ENCODE measurements around the gene HTR2C. TPM values are rescaled to one million over a fixed set of nuclear protein-coding genes. Genes with fewer than 3 reads are reported as not detected.

Gene HTR2C
- total RNA-seq, 1 donor from 2014 or later: not detected

DNA sequence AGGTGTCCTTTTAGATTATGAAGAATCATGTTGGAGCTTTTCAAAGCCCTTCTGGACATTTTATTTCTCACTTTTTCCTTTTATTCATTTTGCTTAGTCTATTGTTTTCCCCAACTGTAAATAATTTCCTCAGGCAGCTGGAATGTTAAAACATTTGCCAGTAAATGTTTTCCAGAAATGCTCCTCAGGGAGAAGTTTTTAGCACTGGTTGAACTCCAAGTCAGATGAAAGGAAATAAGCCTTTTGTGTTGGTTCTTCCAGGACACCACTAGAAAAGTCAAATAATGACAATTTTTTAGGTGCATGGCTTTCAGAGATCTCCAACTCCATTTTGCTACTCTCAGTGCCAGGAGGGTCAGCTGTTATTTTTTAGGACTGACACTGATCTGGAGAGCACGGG is 305.6 kb downstream of the HTR2C start:
- Histone ChIP-seq H3K79me2 (ENCODE audit: insufficient read depth, low read length) (no peaks in the 10 kb centered on the region), H3K4me3 (ENCODE audit: insufficient read depth, low read depth, low read length) (no peak overlapping the region), H3K9me3 (ENCODE audit: insufficient read depth, low read depth, low read length) (no peaks in the 10 kb centered on the region), H3K9ac (ENCODE audit: low read length) (no peak overlapping the region), H2AFZ (ENCODE audit: low read depth, low read length) (no peak overlapping the region), H3K27ac (ENCODE audit: low read depth, low read length) (no peak overlapping the region), H3K4me2 (ENCODE audit: low read length) (no peak overlapping the region), H3K36me3 (ENCODE audit: insufficient read depth, low read length) (no peaks in the 10 kb centered on the region), H3K27me3 (ENCODE audit: insufficient read depth, low read length) (no peaks in the 10 kb centered on the region), H4K20me1 (ENCODE audit: insufficient read depth, low read length) (no peaks in the 10 kb centered on the region), H3K4me1 (ENCODE audit: insufficient read depth, low read length) (no peaks in the 10 kb centered on the region)
- Mint-ChIP-seq H3K4me1 (ENCODE audit: low read depth, unreplicated experiment) (no peaks in the 10 kb centered on the region), H3K9me3 (ENCODE audit: unreplicated experiment) (no peaks in the 10 kb centered on the region), H3K36me3 (ENCODE audit: low read depth, unreplicated experiment) (no peaks in the 10 kb centered on the region), H3K4me3 (ENCODE audit: unreplicated experiment) (no peak overlapping the region), H3K27me3 (ENCODE audit: low read depth, unreplicated experiment) (no peaks in the 10 kb centered on the region), H3K27ac (ENCODE audit: unreplicated experiment) (no peak overlapping the region)
- no peak for DNase-seq (ENCODE audit: low read depth)
- peak; percentile 67 for FAIRE-seq
- no peak for TF ChIP-seq EZH2 (IDR thresholded peaks at IDR 0.05; ENCODE audit: insufficient read depth, low read length)

DNA sequence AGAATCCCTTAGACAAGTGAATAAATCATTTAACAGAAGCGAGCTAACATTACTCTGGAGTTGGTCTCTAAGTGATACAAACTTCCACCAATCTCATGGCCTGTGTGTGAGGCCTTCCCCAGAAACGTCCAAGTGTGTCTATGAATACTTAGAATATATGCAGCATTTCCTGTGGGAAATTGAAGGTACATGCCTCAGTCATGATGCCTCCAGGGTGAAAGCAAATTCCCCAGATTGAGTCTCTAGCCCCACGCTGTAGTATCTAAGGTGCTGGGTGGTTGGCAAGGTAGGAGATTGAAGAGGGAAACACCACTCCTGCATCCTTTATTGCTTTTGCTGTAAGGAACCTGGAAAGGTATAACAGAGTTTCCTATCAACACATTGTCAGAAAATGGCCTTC is 319.7 kb downstream of the HTR2C start:
- no peaks in the 10 kb centered on the region for H3K79me2 ChIP-seq (ENCODE audit: insufficient read depth, low read length)
- no peaks in the 10 kb centered on the region for H3K27me3 ChIP-seq (ENCODE audit: insufficient read depth, low read length)
- H3K27ac ChIP-seq (ENCODE audit: low read depth, low read length): no peak overlapping the region
- DNase-seq (ENCODE audit: low read depth) (no peak), FAIRE-seq (no peak)
- TF ChIP-seq, protein P1, sequence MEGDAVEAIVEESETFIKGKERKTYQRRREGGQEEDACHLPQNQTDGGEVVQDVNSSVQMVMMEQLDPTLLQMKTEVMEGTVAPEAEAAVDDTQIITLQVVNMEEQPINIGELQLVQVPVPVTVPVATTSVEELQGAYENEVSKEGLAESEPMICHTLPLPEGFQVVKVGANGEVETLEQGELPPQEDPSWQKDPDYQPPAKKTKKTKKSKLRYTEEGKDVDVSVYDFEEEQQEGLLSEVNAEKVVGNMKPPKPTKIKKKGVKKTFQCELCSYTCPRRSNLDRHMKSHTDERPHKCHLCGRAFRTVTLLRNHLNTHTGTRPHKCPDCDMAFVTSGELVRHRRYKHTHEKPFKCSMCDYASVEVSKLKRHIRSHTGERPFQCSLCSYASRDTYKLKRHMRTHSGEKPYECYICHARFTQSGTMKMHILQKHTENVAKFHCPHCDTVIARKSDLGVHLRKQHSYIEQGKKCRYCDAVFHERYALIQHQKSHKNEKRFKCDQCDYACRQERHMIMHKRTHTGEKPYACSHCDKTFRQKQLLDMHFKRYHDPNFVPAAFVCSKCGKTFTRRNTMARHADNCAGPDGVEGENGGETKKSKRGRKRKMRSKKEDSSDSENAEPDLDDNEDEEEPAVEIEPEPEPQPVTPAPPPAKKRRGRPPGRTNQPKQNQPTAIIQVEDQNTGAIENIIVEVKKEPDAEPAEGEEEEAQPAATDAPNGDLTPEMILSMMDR (IDR thresholded peaks at IDR 0.05; ENCODE audit: insufficient read depth, low read depth, low read length): no peak
- no peak for TF ChIP-seq EZH2 (IDR thresholded peaks at IDR 0.05; ENCODE audit: insufficient read depth, low read length)
- H3K4me2 ChIP-seq (ENCODE audit: low read length): no peak overlapping the region
- Mint-ChIP-seq H3K36me3 (ENCODE audit: low read depth, unreplicated experiment) (no peaks in the 10 kb centered on the region), H3K4me1 (ENCODE audit: low read depth, unreplicated experiment) (peaks cover 6% of the 10 kb centered on the region), H3K9me3 (ENCODE audit: unreplicated experiment) (no peaks in the 10 kb centered on the region), H3K4me3 (ENCODE audit: unreplicated experiment) (no peak overlapping the region), H3K27me3 (ENCODE audit: low read depth, unreplicated experiment) (no peaks in the 10 kb centered on the region), H3K27ac (ENCODE audit: unreplicated experiment) (no peak overlapping the region)
- no peak overlapping the region for H2AFZ ChIP-seq (ENCODE audit: low read depth, low read length)
- H3K4me3 ChIP-seq (ENCODE audit: insufficient read depth, low read depth, low read length): no peak overlapping the region
- H4K20me1 ChIP-seq (ENCODE audit: insufficient read depth, low read length): no peaks in the 10 kb centered on the region
- H3K4me1 ChIP-seq (ENCODE audit: insufficient read depth, low read length): no peaks in the 10 kb centered on the region
- H3K9me3 ChIP-seq (ENCODE audit: insufficient read depth, low read depth, low read length): no peaks in the 10 kb centered on the region
- no peaks in the 10 kb centered on the region for H3K36me3 ChIP-seq (ENCODE audit: insufficient read depth, low read length)
- H3K9ac ChIP-seq (ENCODE audit: low read length): no peak overlapping the region

DNA sequence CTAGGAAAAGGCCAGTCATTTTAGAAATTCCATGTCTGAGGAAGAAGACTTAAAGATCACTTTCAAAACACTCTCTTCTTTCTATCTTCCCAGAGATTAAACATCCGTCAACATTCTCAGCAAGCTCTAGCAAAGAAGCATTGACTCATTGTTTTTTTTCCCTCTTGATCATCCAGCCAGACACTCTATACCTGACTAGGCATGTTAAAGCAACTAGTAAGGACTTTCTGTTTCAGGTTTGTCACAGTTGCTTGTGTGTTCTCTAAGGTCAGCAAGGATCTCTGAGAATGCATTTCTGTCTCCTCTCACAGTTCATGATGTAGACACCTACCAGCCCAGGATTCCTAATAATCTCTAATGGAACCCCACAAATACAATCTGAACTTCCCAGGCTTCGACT is 321.4 kb downstream of the HTR2C start:
- H3K36me3 ChIP-seq (ENCODE audit: insufficient read depth, low read length): no peaks in the 10 kb centered on the region
- no peaks in the 10 kb centered on the region for H3K9me3 ChIP-seq (ENCODE audit: insufficient read depth, low read depth, low read length)
- no peaks in the 10 kb centered on the region for H3K79me2 ChIP-seq (ENCODE audit: insufficient read depth, low read length)
- Mint-ChIP-seq H3K4me3 (ENCODE audit: unreplicated experiment) (no peak overlapping the region), H3K36me3 (ENCODE audit: low read depth, unreplicated experiment) (no peaks in the 10 kb centered on the region), H3K27me3 (ENCODE audit: low read depth, unreplicated experiment) (no peaks in the 10 kb centered on the region), H3K4me1 (ENCODE audit: low read depth, unreplicated experiment) (peaks cover 6% of the 10 kb centered on the region), H3K9me3 (ENCODE audit: unreplicated experiment) (no peaks in the 10 kb centered on the region), H3K27ac (ENCODE audit: unreplicated experiment) (no peak overlapping the region)
- H3K9ac ChIP-seq (ENCODE audit: low read length): no peak overlapping the region
- H3K4me1 ChIP-seq (ENCODE audit: insufficient read depth, low read length): no peaks in the 10 kb centered on the region
- no peaks in the 10 kb centered on the region for H4K20me1 ChIP-seq (ENCODE audit: insufficient read depth, low read length)
- no peak overlapping the region for H3K4me2 ChIP-seq (ENCODE audit: low read length)
- no peak overlapping the region for H2AFZ ChIP-seq (ENCODE audit: low read depth, low read length)
- H3K27ac ChIP-seq (ENCODE audit: low read depth, low read length): no peak overlapping the region
- FAIRE-seq (peak; percentile 96), DNase-seq (ENCODE audit: low read depth) (no peak)
- H3K27me3 ChIP-seq (ENCODE audit: insufficient read depth, low read length): no peaks in the 10 kb centered on the region
- TF ChIP-seq, protein P1 (IDR thresholded peaks at IDR 0.05; ENCODE audit: insufficient read depth, low read depth, low read length): no peak
- no peak for TF ChIP-seq EZH2 (IDR thresholded peaks at IDR 0.05; ENCODE audit: insufficient read depth, low read length)
- H3K4me3 ChIP-seq (ENCODE audit: insufficient read depth, low read depth, low read length): no peak overlapping the region

Data from astrocyte (in vitro differentiated cells and primary cell).